PC-9 (cell line): ENCODE results near the gene GAB2. TPM values are rescaled to one million over a fixed set of nuclear protein-coding genes. Genes with fewer than 3 reads are reported as not detected.
"Not testable (repeated sequence)": the region's sequence is repeated elsewhere in the genome, so short reads cannot be mapped to it uniquely, and the experiment has no call there.

Experiments used
- BruUV-seq: library from RNA; stranded (reverse); fragments of 400-500 nt; replicated peaks from 2 replicates; lab custom pipeline; 2021; lab: Mats Ljungman, UMichigan
- CTCF ChIA-PET: fragments of 300-600 bp; sonication (Branson Sonifier 250); formaldehyde crosslinking; loops from one replicate; lab custom pipeline; 2022; ENCODE audit warnings: antibody characterized with exemption; lab: Charles Lee
- POLR2A ChIA-PET: fragments of 300-600 bp; sonication (Branson Sonifier 250); formaldehyde crosslinking; loops from one replicate; lab custom pipeline; 2022; ENCODE audit warnings: antibody characterized with exemption; ENCODE audit not compliant: unreplicated experiment; lab: Charles Lee
- DNase-seq, 2 experiments: peaks; one replicate each; pipeline versions ENCODE4 v3.0.0 to v3.0.0-alpha.2; 2015 to 2022; ENCODE audit warnings: mixed read lengths in 1 of 2
- H2AFZ ChIP-seq: fragments of 200-600 bp; sonication (generic); 2 replicates; pipeline ENCODE4 v1.8.1; 2017; ENCODE audit warnings: antibody characterized with exemption
- H3F3A ChIP-seq: fragments of 200-600 bp; sonication (generic); 2 replicates; pipeline ENCODE4 v1.8.1; 2017; ENCODE audit warnings: antibody characterized with exemption, mild to moderate bottlenecking, low read depth; ENCODE audit not compliant: insufficient read depth
- H3K27ac ChIP-seq: fragments of 200-600 bp; sonication (generic); 2 replicates; pipeline ENCODE4 v1.6.1; 2016; ENCODE audit warnings: mixed run types
- H3K27me3 ChIP-seq: fragments of 200-600 bp; sonication (generic); 2 replicates; pipeline ENCODE4 v1.6.1; 2016; ENCODE audit warnings: low read depth, mixed run types; ENCODE audit not compliant: insufficient read depth
- H3K36me3 ChIP-seq: fragments of 200-600 bp; sonication (generic); 2 replicates; pipeline ENCODE4 v1.6.1; 2016; ENCODE audit warnings: low read depth, mixed run types
- H3K4me1 ChIP-seq: fragments of 200-600 bp; sonication (generic); replicated peaks from 2 replicates; pipeline ENCODE4 v1.6.1; 2016; ENCODE audit warnings: mixed run types; ENCODE audit not compliant: insufficient read depth
- H3K4me2 ChIP-seq: fragments of 200-600 bp; sonication (generic); 2 replicates; pipeline ENCODE4 v1.6.1; 2017; ENCODE audit warnings: mixed run types
- H3K4me3 ChIP-seq: fragments of 200-600 bp; sonication (generic); 2 replicates; pipeline ENCODE4 v1.6.1; 2016; ENCODE audit warnings: mixed run types
- H3K79me2 ChIP-seq: fragments of 200-600 bp; sonication (generic); 2 replicates; pipeline ENCODE4 v1.6.1; 2017; ENCODE audit warnings: low read depth, mixed run types
- H3K9me2 ChIP-seq: fragments of 200-600 bp; sonication (generic); 2 replicates; pipeline ENCODE4 v1.8.1; 2017; ENCODE audit warnings: mild to moderate bottlenecking; ENCODE audit not compliant: insufficient read depth
- H3K9me3 ChIP-seq: fragments of 200-600 bp; sonication (generic); 2 replicates; pipeline ENCODE4 v1.8.1; 2016; ENCODE audit warnings: low read depth; ENCODE audit not compliant: insufficient read depth
- H4K20me1 ChIP-seq: fragments of 200-600 bp; sonication (generic); 2 replicates; pipeline ENCODE4 v1.8.1; 2017; ENCODE audit not compliant: insufficient read depth
- CTCF ChIP-seq: fragments of 200-600 bp; sonication (generic); conservative IDR thresholded peaks from 2 replicates; pipeline ENCODE4 v1.6.1; 2017; ENCODE audit warnings: mixed run types, antibody characterized with exemption, mild to moderate bottlenecking, moderate library complexity
- EZH2 ChIP-seq: fragments of 200-600 bp; sonication (generic); IDR thresholded peaks from 2 replicates; pipeline ENCODE4 v1.8.0; 2017; ENCODE audit warnings: antibody characterized with exemption, low read depth
- intact Hi-C: fragments of 100-400 bp; cut with micrococcal nuclease; formaldehyde crosslinking; loops from one replicate; pipeline ENCODE4 v1.10.0; 2022; ENCODE audit not compliant: unreplicated experiment
- total RNA-seq: library from RNA; stranded (reverse); gene quantifications from 2 replicates; pipeline ENCODE4 v1.2.3, GENCODE V29; 2021

The GAB2 gene
- total RNA-seq, 1 experiment from 2014 or later = 17.5 TPM

DNA sequence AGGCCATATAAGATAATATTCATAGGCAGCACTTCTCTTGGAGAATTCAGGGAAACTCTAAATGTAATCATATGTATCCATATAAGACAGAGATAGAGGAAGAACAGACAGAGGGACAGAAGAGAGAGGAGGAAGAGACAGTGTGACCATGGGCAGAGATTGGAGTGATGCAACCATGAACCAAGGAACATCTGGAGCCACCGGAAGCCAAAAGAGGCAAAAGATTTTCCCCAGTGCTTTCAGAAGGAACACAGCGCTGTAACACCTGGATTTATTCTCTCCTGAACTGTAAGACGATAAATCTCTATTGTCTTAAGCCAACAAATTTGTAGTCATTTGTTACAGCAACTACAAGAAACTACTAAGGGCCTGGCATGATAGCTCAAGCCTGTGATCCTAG is 57.7 kb downstream of the GAB2 start:
- no peaks in the 10 kb centered on the region for H4K20me1 ChIP-seq

DNA sequence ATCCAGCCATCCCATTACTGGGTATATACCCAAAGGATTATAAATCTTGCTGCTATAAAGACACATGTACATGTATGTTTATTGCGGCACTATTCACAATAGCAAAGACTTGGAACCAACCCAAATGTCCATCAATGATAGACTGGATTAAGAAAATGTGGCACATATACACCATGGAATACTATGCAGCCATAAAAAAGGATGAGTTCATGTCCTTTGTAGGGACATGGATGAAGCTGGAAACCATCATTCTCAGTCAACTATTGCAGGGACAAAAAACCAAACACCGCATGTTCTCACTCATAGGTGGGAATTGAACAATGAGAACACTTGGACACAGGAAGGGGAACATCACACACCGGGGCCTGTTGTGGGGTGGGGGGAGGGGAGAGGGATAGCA is 59.7 kb downstream of the GAB2 start:
- H3F3A ChIP-seq, H4K20me1 ChIP-seq, H3K4me2 ChIP-seq, H3K79me2 ChIP-seq, intact Hi-C loops, H2AFZ ChIP-seq, H3K27ac ChIP-seq, POLR2A ChIA-PET, DNase-seq, H3K4me1 ChIP-seq, H3K9me3 ChIP-seq, H3K27me3 ChIP-seq, H3K36me3 ChIP-seq, H3K4me3 ChIP-seq, H3K9me2 ChIP-seq, CTCF ChIA-PET, BruUV-seq: not testable (repeated sequence)

More for the DNA sequence above, 57.7 kb downstream of the GAB2 start:
- intact Hi-C loops = no loop called here
- no TSS peak for BruUV-seq
- Histone ChIP-seq H3K9me3 (no peaks in the 10 kb centered on the region), H3K4me2 (no peak overlapping the region), H3K4me1 (peaks cover 8% of the 10 kb centered on the region), H3K36me3 (no peaks in the 10 kb centered on the region), H3K4me3 (no peak overlapping the region), H2AFZ (no peak overlapping the region), H3F3A (peaks cover 6% of the 10 kb centered on the region; the same call in 1 of the 2 replicates), H3K79me2 (no peaks in the 10 kb centered on the region), H3K27me3 (no peaks in the 10 kb centered on the region), H3K27ac (no peak overlapping the region), H3K9me2 (no peaks in the 10 kb centered on the region)
- ChIA-PET POLR2A (no interaction called here), CTCF (no interaction called here)
- TF ChIP-seq CTCF = no peak
- no peak for TF ChIP-seq EZH2
- DNase-seq = no peak

- DNase-seq, H3F3A ChIP-seq, intact Hi-C loops, CTCF ChIA-PET, H3K4me2 ChIP-seq, H3K27ac ChIP-seq, H4K20me1 ChIP-seq, H3K79me2 ChIP-seq, BruUV-seq, H3K36me3 ChIP-seq, H3K4me1 ChIP-seq, H2AFZ ChIP-seq, H3K27me3 ChIP-seq, POLR2A ChIA-PET, H3K9me2 ChIP-seq, H3K9me3 ChIP-seq, H3K4me3 ChIP-seq: not testable (repeated sequence)
Observed at GRCh38 chr11:78357425-78357824, 60.2 kb downstream of the GAB2 start.

DNA sequence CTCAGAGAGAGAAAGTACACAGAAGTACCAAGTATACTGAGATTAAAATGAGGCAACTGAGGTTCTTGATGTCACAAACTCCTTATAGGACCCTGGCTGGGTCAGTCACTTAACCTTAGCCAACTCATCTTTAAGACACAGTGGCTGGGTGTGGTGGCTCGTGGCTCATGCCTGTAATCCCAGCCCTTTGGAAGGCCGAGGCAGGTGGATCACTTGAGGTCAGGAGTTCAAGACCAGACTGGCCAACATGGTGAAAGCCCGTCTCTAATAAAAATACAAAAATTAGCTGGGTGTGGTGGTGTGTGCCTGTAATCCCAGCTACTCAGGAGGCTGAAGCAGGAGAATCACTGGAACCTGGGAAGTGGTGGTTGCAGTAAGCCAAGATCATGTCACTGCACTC is 61.9 kb downstream of the GAB2 start:
- H3F3A ChIP-seq, H3K4me3 ChIP-seq, BruUV-seq, DNase-seq, H3K9me2 ChIP-seq, H3K4me1 ChIP-seq, H3K27ac ChIP-seq, POLR2A ChIA-PET, intact Hi-C loops, H3K79me2 ChIP-seq, H3K9me3 ChIP-seq, H2AFZ ChIP-seq, H3K27me3 ChIP-seq, H3K36me3 ChIP-seq, CTCF ChIA-PET, H3K4me2 ChIP-seq, H4K20me1 ChIP-seq: not testable (repeated sequence)
